K562 (cell line): ENCODE measurements around the gene CEACAM18. TPM values are rescaled to one million over a fixed set of nuclear protein-coding genes. Genes with fewer than 3 reads are reported as not detected.

Experiments
- BACH1 ChIP-seq: fragments of 200-800 bp; sonication (Bioruptor generic); IDR thresholded peaks from 2 replicates; pipeline ENCODE4 v1.6.1; 2016; ENCODE audit warnings: missing genetic modification characterization, missing compliant biosample characterization
- CCNT2 ChIP-seq: IDR thresholded peaks from 2 replicates; pipeline ENCODE4 v1.6.1; 2011; ENCODE audit warnings: borderline replicate concordance, low read depth, mild to moderate bottlenecking, moderate library complexity, mixed read lengths, low read length; ENCODE audit not compliant: insufficient read length; ENCODE audit errors: extremely low read depth
- COPS2 ChIP-seq: fragments of 450-650 bp; conservative IDR thresholded peaks from 2 replicates; pipeline ENCODE4 v1.6.1; 2016; ENCODE audit warnings: mild to moderate bottlenecking, moderate library complexity
- GATAD2B ChIP-seq: fragments of 450-650 bp; IDR thresholded peaks from 2 replicates; pipeline ENCODE4 v1.6.1; 2017; ENCODE audit warnings: mild to moderate bottlenecking, borderline replicate concordance
- HOXB6 ChIP-seq: fragments of 250-450 bp; sonication (Bioruptor Pico); IDR thresholded peaks from 2 replicates; pipeline ENCODE4 v1.5.1; 2022; ENCODE audit warnings: mild to moderate bottlenecking, borderline replicate concordance
- ILF3 ChIP-seq: fragments of 450-650 bp; IDR thresholded peaks from 2 replicates; pipeline ENCODE4 v1.6.1; 2018; ENCODE audit warnings: antibody characterized with exemption, mild to moderate bottlenecking, moderate library complexity, borderline replicate concordance
- KHSRP ChIP-seq: fragments of 450-650 bp; IDR thresholded peaks from 2 replicates; pipeline ENCODE4 v1.6.1; 2017
- LCOR ChIP-seq: sonication (generic); formaldehyde crosslinking; IDR thresholded peaks from 2 replicates; pipeline ENCODE4 v1.8.0; 2022; ENCODE audit warnings: mild to moderate bottlenecking, missing genetic modification reagents
- MEF2D ChIP-seq: conservative IDR thresholded peaks from 2 replicates; pipeline ENCODE4 v1.6.1; 2016; ENCODE audit warnings: low read depth, missing genetic modification characterization, missing compliant biosample characterization
- NRF1 ChIP-seq, 2 experiments: fragments of 450-650 bp; IDR thresholded peaks in 1 of 2; conservative IDR thresholded peaks in 1 of 2; 2 replicates each; pipeline ENCODE4 v1.6.1; 2014; ENCODE audit warnings: mild to moderate bottlenecking in 2 of 2
- PPARD ChIP-seq: fragments of 250-450 bp; sonication (Bioruptor Pico); IDR thresholded peaks from 2 replicates; pipeline ENCODE4 v1.8.0; 2022; ENCODE audit warnings: inconsistent platforms, mild to moderate bottlenecking, moderate library complexity
- RBM39 ChIP-seq: fragments of 200-400 bp; formaldehyde crosslinking; optimal IDR thresholded peaks from 2 replicates; pipeline ENCODE3; 2018; ENCODE audit warnings: low read depth, low read length
- ZNF140 ChIP-seq: fragments of 250-450 bp; sonication (Bioruptor Pico); IDR thresholded peaks from 2 replicates; pipeline ENCODE4 v1.8.0; 2021; ENCODE audit warnings: moderate library complexity, mild to moderate bottlenecking, inconsistent platforms
- ZNF197 ChIP-seq: fragments of 200-800 bp; sonication (Bioruptor generic); IDR thresholded peaks from 2 replicates; pipeline ENCODE4 v1.6.1; 2016; ENCODE audit warnings: low read depth, missing genetic modification characterization, missing compliant biosample characterization
- ZNF23 ChIP-seq: fragments of 250-450 bp; sonication (Bioruptor Pico); IDR thresholded peaks from 2 replicates; pipeline ENCODE4 v1.4.0; 2020; ENCODE audit warnings: mild to moderate bottlenecking
- ZZZ3 ChIP-seq: fragments of 450-650 bp; IDR thresholded peaks from 2 replicates; pipeline ENCODE4 v1.6.1; 2016; ENCODE audit warnings: antibody characterized with exemption, mild to moderate bottlenecking, moderate library complexity
- polyA plus RNA-seq, 8 experiments: library from polyadenylated mRNA; depleted of rRNA in 4 of 8; stranded (reverse) in 5 of 8; unstranded in 3 of 8; fragments of >200 nt; fragmentation: Nextera tagmentation in 2 of 8; fragmentation: Illumina TruSeq in 1 of 8; extraction: Ambion mirVana in 2 of 8; extraction: Trizol in 1 of 8; gene quantifications; 2 replicates each; pipeline versions ENCODE4 v1.2.1 to v1.2.3, GENCODE V29; 2011 to 2014; ENCODE audit warnings: inconsistent platforms in 1 of 8, missing spikeins in 1 of 8
- total RNA-seq, 7 experiments: library from RNA; depleted of rRNA in 6 of 7; stranded (reverse); fragments of >200 nt in 6 of 7; fragmentation: Illumina TruSeq in 2 of 7; extraction: Trizol in 2 of 7; gene quantifications; 2 replicates each; pipeline versions ENCODE4 v1.2.1 to v1.2.3, GENCODE V29; 2011 to 2021; ENCODE audit warnings: low replicate concordance in 1 of 7
- TF ChIP-seq, protein P1 (sequence below): fragments of 250-450 bp; sonication (Bioruptor Pico); IDR thresholded peaks from 2 replicates; pipeline ENCODE4 v1.4.0; 2020; ENCODE audit warnings: mild to moderate bottlenecking, moderate library complexity
- TF ChIP-seq, protein P2 (sequence below): sonication (generic); formaldehyde crosslinking; IDR thresholded peaks from 2 replicates; pipeline ENCODE4 v1.8.1; 2023; ENCODE audit warnings: mild to moderate bottlenecking, missing genetic modification reagents
- TF ChIP-seq, protein P3 (sequence below): IDR thresholded peaks from 2 replicates; pipeline ENCODE4 v1.6.1; 2014; ENCODE audit warnings: antibody characterized with exemption
- TF ChIP-seq, protein P4 (sequence below): fragments of 450-650 bp; IDR thresholded peaks from 2 replicates; pipeline ENCODE4 v1.6.1; 2016; ENCODE audit warnings: borderline replicate concordance

Gene CEACAM18
- total and polyA plus RNA-seq, 9 of the 15 experiments (the other 6 are each of a cell fraction or from before 2014, with no cell fraction given) = 0.08 to 0.24 (median 0.15) TPM; not detected in 3

DNA sequence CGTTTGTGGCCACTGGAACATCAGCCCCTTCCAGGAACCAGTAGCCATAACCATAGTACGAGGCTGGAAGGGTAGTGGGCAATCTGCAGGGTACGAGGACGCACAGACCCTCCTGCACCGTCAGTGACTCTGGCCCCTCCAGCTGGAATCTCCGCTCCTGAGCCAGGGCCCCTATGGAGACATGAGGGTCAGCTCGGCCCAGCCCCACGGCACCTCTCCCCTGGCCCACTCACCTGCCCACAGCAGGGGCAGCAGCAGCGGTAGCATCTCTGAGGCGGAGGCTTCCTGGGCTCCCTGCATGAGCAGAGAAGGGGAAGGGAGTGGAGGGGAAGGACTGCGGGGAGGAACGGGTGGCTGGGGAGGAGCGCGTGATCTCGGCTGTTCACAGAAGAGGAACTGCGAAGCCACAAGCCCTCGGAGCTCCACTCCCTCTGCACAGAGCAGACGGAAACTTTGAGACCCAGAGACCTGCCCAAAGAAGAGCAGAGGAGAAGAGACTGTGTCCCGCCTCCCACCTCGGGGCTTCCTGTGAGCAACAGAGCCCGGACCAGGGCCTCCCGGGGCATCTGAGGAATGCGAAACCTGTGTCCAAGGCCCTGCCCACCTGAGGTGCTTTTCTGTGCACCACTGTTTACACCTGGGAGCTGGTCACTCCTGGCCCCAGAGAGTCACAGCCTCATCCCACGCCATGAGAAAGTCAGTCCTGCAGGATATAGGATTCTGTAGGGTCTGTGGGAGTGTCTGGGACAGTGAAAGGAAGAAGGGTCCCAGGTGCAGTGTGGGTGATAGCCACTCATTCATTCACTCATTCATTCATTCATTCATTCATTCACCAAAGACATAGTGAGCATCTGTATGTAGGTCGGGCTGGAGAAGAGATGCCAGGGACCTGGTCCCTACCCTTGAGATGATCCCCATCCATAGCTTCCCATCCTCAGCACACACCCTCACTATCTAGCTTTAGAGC is 53.3 kb downstream of the CEACAM18 start, which contains the start of gene SIGLEC6 (continued):
- TF ChIP-seq HOXB6 (CRISPR knock-in tag) (no peak), LCOR (no peak), KHSRP (no peak), PPARD (no peak), ILF3 (no peak), MEF2D (tag) (no peak), RBM39 (no peak), ZNF140 (CRISPR knock-in tag) (no peak), ZZZ3 (no peak), COPS2 (no peak), ZNF23 (CRISPR knock-in tag) (no peak), CCNT2 (no peak), ZNF197 (CRISPR knock-in tag) (no peak), BACH1 (tag) (no peak), NRF1 (conservative IDR thresholded peaks at IDR 0.05 in 1 of 2, IDR thresholded peaks at IDR 0.05 in 1 of 2) (peak in 1 of 2 experiments; percentile 13; a peak in 1 of 4 replicates), GATAD2B (no peak)
- TF ChIP-seq, protein P1, sequence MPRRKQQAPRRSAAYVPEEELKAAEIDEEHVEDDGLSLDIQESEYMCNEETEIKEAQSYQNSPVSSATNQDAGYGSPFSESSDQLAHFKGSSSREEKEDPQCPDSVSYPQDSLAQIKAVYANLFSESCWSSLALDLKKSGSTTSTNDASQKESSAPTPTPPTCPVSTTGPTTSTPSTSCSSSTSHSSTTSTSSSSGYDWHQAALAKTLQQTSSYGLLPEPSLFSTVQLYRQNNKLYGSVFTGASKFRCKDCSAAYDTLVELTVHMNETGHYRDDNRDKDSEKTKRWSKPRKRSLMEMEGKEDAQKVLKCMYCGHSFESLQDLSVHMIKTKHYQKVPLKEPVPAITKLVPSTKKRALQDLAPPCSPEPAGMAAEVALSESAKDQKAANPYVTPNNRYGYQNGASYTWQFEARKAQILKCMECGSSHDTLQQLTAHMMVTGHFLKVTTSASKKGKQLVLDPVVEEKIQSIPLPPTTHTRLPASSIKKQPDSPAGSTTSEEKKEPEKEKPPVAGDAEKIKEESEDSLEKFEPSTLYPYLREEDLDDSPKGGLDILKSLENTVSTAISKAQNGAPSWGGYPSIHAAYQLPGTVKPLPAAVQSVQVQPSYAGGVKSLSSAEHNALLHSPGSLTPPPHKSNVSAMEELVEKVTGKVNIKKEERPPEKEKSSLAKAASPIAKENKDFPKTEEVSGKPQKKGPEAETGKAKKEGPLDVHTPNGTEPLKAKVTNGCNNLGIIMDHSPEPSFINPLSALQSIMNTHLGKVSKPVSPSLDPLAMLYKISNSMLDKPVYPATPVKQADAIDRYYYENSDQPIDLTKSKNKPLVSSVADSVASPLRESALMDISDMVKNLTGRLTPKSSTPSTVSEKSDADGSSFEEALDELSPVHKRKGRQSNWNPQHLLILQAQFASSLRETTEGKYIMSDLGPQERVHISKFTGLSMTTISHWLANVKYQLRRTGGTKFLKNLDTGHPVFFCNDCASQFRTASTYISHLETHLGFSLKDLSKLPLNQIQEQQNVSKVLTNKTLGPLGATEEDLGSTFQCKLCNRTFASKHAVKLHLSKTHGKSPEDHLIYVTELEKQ (CRISPR knock-in tag) = no peak
- TF ChIP-seq, protein P2, sequence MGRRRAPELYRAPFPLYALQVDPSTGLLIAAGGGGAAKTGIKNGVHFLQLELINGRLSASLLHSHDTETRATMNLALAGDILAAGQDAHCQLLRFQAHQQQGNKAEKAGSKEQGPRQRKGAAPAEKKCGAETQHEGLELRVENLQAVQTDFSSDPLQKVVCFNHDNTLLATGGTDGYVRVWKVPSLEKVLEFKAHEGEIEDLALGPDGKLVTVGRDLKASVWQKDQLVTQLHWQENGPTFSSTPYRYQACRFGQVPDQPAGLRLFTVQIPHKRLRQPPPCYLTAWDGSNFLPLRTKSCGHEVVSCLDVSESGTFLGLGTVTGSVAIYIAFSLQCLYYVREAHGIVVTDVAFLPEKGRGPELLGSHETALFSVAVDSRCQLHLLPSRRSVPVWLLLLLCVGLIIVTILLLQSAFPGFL (CRISPR knock-in tag) = no peak
- TF ChIP-seq, protein P3, sequence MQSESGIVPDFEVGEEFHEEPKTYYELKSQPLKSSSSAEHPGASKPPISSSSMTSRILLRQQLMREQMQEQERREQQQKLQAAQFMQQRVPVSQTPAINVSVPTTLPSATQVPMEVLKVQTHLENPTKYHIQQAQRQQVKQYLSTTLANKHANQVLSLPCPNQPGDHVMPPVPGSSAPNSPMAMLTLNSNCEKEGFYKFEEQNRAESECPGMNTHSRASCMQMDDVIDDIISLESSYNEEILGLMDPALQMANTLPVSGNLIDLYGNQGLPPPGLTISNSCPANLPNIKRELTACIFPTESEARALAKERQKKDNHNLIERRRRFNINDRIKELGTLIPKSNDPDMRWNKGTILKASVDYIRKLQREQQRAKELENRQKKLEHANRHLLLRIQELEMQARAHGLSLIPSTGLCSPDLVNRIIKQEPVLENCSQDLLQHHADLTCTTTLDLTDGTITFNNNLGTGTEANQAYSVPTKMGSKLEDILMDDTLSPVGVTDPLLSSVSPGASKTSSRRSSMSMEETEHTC = peak; percentile 93
- TF ChIP-seq, protein P4, sequence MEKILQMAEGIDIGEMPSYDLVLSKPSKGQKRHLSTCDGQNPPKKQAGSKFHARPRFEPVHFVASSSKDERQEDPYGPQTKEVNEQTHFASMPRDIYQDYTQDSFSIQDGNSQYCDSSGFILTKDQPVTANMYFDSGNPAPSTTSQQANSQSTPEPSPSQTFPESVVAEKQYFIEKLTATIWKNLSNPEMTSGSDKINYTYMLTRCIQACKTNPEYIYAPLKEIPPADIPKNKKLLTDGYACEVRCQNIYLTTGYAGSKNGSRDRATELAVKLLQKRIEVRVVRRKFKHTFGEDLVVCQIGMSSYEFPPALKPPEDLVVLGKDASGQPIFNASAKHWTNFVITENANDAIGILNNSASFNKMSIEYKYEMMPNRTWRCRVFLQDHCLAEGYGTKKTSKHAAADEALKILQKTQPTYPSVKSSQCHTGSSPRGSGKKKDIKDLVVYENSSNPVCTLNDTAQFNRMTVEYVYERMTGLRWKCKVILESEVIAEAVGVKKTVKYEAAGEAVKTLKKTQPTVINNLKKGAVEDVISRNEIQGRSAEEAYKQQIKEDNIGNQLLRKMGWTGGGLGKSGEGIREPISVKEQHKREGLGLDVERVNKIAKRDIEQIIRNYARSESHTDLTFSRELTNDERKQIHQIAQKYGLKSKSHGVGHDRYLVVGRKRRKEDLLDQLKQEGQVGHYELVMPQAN = no peak
